ENCODE measurements around the gene ATP2B3.

Gene ATP2B3

DNA sequence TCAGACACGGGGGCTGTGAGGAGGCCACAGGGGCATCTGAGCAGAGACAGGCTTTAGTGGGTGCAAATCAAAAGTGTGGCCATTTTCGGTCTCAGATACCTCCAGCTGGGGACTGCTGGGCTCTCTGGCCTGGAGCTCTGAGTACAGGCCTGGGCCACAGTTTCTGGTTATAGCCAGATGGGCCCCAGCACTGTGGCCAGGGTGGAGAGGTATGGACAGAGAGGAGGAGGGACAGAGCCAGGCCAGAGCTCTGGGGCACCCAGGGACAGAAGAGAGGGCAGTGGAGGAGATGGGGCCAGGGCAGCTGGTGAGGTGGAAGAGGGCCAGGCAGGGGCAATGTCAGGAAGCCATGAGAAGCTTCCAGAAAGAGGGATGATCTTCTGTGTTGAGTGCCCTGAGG lies 61.4 kb downstream of the ATP2B3 start:
- no peak overlapping the region for H3K27ac ChIP-seq
- H3K4me2 ChIP-seq (ENCODE audit: low read length) = no peak overlapping the region
- H3K36me3 ChIP-seq (ENCODE audit: control insufficient read depth, insufficient read depth, low read length) = no peaks in the 10 kb centered on the region
- TF ChIP-seq, protein P1, sequence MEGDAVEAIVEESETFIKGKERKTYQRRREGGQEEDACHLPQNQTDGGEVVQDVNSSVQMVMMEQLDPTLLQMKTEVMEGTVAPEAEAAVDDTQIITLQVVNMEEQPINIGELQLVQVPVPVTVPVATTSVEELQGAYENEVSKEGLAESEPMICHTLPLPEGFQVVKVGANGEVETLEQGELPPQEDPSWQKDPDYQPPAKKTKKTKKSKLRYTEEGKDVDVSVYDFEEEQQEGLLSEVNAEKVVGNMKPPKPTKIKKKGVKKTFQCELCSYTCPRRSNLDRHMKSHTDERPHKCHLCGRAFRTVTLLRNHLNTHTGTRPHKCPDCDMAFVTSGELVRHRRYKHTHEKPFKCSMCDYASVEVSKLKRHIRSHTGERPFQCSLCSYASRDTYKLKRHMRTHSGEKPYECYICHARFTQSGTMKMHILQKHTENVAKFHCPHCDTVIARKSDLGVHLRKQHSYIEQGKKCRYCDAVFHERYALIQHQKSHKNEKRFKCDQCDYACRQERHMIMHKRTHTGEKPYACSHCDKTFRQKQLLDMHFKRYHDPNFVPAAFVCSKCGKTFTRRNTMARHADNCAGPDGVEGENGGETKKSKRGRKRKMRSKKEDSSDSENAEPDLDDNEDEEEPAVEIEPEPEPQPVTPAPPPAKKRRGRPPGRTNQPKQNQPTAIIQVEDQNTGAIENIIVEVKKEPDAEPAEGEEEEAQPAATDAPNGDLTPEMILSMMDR (IDR thresholded peaks at IDR 0.05) = no peak
- H2AFZ ChIP-seq = no peak overlapping the region
- no peaks in the 10 kb centered on the region for H3K9me3 ChIP-seq (ENCODE audit: control insufficient read depth, low read length)
- H3K79me2 ChIP-seq = no peaks in the 10 kb centered on the region
- H3K4me1 ChIP-seq = no peaks in the 10 kb centered on the region
- H3K27me3 ChIP-seq (ENCODE audit: control insufficient read depth, insufficient read depth, low read length) = no peaks in the 10 kb centered on the region
- H3K9ac ChIP-seq = no peak overlapping the region
- H3K4me3 ChIP-seq (ENCODE audit: low read depth, low read length) = no peak overlapping the region

DNA sequence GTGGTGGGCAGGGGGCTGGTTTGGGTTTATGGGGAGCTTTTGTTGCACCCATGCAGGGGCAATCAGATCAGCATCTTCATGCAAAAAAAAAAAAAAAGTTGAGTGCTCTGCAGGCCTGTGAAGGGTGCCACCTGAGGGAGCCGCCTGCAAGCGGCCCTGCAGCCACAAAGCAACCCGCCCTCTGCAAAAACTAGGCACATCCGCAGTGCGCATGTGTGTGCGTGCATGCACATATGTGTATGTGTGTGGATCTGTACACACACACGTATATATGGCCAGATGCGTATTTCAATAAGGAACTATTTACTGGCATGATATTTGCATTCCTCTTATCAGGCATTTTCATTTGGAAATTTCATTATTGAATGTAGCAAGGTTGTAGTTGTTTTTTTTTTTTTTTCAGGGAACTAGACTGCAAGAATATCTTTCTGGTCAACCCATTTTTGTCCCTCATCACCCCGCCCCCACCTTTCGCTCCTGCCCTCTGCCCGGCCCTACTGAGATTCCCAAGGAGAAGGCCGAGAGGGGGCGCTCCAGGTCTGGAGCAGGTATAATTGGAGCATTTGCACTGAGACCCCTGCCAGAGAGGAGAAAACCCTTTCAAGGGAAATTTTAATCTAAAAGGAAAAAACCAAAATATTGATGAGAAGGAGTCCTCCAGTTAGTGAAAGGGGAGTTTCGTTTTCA lies 63.4 kb downstream of the ATP2B3 start:
- no peaks in the 10 kb centered on the region for H3K27me3 ChIP-seq (ENCODE audit: control insufficient read depth, insufficient read depth, low read length)
- no peaks in the 10 kb centered on the region for H3K4me1 ChIP-seq
- no peak overlapping the region for H3K4me3 ChIP-seq (ENCODE audit: low read depth, low read length)
- TF ChIP-seq, protein P1 (IDR thresholded peaks at IDR 0.05) = no peak
- H2AFZ ChIP-seq = no peak overlapping the region
- no peak overlapping the region for H3K9ac ChIP-seq
- H3K36me3 ChIP-seq (ENCODE audit: control insufficient read depth, insufficient read depth, low read length) = no peaks in the 10 kb centered on the region
- H3K4me2 ChIP-seq (ENCODE audit: low read length) = no peak overlapping the region
- H3K79me2 ChIP-seq = no peaks in the 10 kb centered on the region
- no peaks in the 10 kb centered on the region for H3K9me3 ChIP-seq (ENCODE audit: control insufficient read depth, low read length)
- no peak overlapping the region for H3K27ac ChIP-seq

DNA sequence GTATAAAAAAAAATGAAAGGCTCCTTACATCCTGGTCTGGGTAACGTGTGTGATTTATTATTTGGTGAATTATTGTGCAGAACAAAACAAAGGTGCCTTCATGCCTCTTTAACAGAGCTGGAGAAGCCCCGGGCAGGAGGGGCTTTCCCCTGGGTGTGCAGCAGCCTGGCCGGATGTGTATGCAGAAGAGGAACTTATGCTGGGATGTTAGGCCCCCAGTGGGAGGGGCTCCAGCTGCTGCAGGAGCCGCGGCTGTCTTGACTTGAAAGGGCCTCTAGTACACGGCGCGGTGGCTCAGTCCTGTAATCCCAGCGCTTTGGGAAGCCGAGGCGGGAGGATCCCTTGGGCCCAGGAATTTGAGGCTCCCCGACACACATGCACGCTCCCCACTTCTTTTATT lies 65.5 kb downstream of the ATP2B3 start:
- no peaks in the 10 kb centered on the region for H3K36me3 ChIP-seq (ENCODE audit: control insufficient read depth, insufficient read depth, low read length)
- TF ChIP-seq, protein P1 (IDR thresholded peaks at IDR 0.05) = no peak
- no peaks in the 10 kb centered on the region for H3K9me3 ChIP-seq (ENCODE audit: control insufficient read depth, low read length)
- H3K27me3 ChIP-seq (ENCODE audit: control insufficient read depth, insufficient read depth, low read length) = no peaks in the 10 kb centered on the region
- H3K4me2 ChIP-seq (ENCODE audit: low read length) = no peak overlapping the region
- H3K9ac ChIP-seq = no peak overlapping the region
- H3K79me2 ChIP-seq = no peaks in the 10 kb centered on the region
- no peaks in the 10 kb centered on the region for H3K4me1 ChIP-seq
- no peak overlapping the region for H2AFZ ChIP-seq
- H3K27ac ChIP-seq = no peak overlapping the region
- H3K4me3 ChIP-seq (ENCODE audit: low read depth, low read length) = no peak overlapping the region

DNA sequence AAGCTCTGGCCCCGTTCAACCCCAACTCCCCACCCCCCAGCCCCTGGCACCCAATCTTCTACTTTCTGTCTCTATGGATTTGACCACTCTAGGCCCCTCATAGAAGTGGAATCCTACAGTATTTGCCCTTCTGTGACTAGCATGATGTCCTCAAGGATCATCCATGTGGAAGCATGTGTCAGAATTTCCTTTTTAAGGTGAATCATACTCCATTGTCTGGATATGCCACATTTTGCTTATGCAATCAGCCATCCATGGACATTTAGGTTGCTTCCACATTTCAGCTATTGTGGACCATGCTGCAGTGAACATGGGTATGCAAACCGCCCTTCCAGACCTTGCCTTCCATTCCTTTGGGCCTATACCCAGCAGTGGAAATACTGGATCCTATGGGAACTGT lies 66.0 kb downstream of the ATP2B3 start:
- Histone ChIP-seq H3K9me3 (ENCODE audit: control insufficient read depth, low read length) (no peaks in the 10 kb centered on the region), H3K9ac (no peak overlapping the region), H2AFZ (no peak overlapping the region), H3K4me3 (ENCODE audit: low read depth, low read length) (no peak overlapping the region), H3K27me3 (ENCODE audit: control insufficient read depth, insufficient read depth, low read length) (no peaks in the 10 kb centered on the region), H3K36me3 (ENCODE audit: control insufficient read depth, insufficient read depth, low read length) (no peaks in the 10 kb centered on the region), H3K79me2 (no peaks in the 10 kb centered on the region), H3K4me1 (no peaks in the 10 kb centered on the region), H3K4me2 (ENCODE audit: low read length) (no peak overlapping the region), H3K27ac (no peak overlapping the region)
- TF ChIP-seq, protein P1 (IDR thresholded peaks at IDR 0.05) = no peak

DNA sequence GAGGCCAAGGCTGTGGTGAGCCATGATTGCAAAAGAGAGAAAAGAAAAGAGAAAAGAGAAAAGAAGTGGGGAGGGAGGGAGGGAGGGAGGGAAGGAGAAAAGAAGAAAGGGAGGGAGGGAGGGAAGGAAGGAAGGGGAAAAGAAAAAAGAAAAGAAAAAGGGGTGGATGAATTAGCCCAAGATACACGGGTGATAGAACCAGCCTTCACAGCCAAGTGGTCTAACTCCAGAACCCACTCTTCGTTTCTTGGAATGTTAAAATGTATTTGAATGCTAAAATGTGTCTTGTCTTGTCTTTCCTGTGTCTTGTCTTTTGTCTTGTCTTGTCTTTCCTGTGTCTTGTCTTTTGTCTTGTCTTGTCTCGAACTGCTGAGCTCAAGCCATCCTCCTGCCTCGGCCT lies 68.4 kb downstream of the ATP2B3 start:
- TF ChIP-seq, protein P1 (IDR thresholded peaks at IDR 0.05) = no peak
- H3K4me2 ChIP-seq (ENCODE audit: low read length) = no peak overlapping the region
- H3K4me3 ChIP-seq (ENCODE audit: low read depth, low read length) = no peak overlapping the region
- no peaks in the 10 kb centered on the region for H3K36me3 ChIP-seq (ENCODE audit: control insufficient read depth, insufficient read depth, low read length)
- no peaks in the 10 kb centered on the region for H3K9me3 ChIP-seq (ENCODE audit: control insufficient read depth, low read length)
- H3K27me3 ChIP-seq (ENCODE audit: control insufficient read depth, insufficient read depth, low read length) = no peaks in the 10 kb centered on the region
- no peak overlapping the region for H3K27ac ChIP-seq
- no peak overlapping the region for H2AFZ ChIP-seq
- H3K4me1 ChIP-seq = no peaks in the 10 kb centered on the region
- no peak overlapping the region for H3K9ac ChIP-seq
- H3K79me2 ChIP-seq = no peaks in the 10 kb centered on the region

Data from parathyroid adenoma (tissue), 2 donors.